ENCODE measurements around the gene BICDL2.

The BICDL2 gene

GRCh38 chr16:2980227-2981176 is 56.2 kb downstream of the BICDL2 start, which contains the start of gene PKMYT1:
Gene PKMYT1 (minus strand): TSS chr16:2980446. CDS start chr16:2979657, 789 bp downstream.
- DNase-seq: peak; percentile 94

- DNase-seq: peak; percentile 55
Measured at GRCh38 chr16:2979669-2980226, 57.0 kb downstream of the BICDL2 start.
